MG63 (cell line): ENCODE results near the gene DENND1C. TPM values are rescaled to one million over a fixed set of nuclear protein-coding genes. Genes with fewer than 3 reads are reported as not detected.
"Not testable (repeated sequence)": the region's sequence is repeated elsewhere in the genome, so short reads cannot be mapped to it uniquely, and the experiment has no call there.

Source experiments
- DNase-seq: peaks from one replicate; pipeline ENCODE4 v3.0.0-alpha.2; 2020
- H3K27me3 ChIP-seq: fragments of 250-450 bp; sonication (Bioruptor Pico); 2 replicates; pipeline ENCODE4 v1.5.1; 2020; ENCODE audit warnings: mild to moderate bottlenecking, moderate library complexity
- H3K36me3 ChIP-seq: fragments of 250-450 bp; sonication (Bioruptor Pico); 2 replicates; pipeline ENCODE4 v1.5.1; 2020; ENCODE audit warnings: mild to moderate bottlenecking, moderate library complexity
- H3K4me3 ChIP-seq: fragments of 250-450 bp; sonication (Bioruptor Pico); 2 replicates; pipeline ENCODE4 v1.5.1; 2020; ENCODE audit warnings: mild to moderate bottlenecking, moderate library complexity
- H3K9me3 ChIP-seq: fragments of 250-450 bp; sonication (Bioruptor Pico); 2 replicates; pipeline ENCODE4 v1.5.1; 2020; ENCODE audit warnings: mild to moderate bottlenecking, moderate library complexity
- total RNA-seq: library from RNA; depleted of rRNA; stranded (reverse); fragments of >200 nt; shearing (Covaris generic); gene quantifications from 2 replicates; pipeline ENCODE4 v1.2.3, GENCODE V29; 2014; ENCODE audit warnings: low replicate concordance

DENND1C gene
- total RNA-seq, 1 experiment from 2014 or later: not detected

GRCh38 chr19:6514089-6514488, 32.5 kb upstream of the DENND1C start:
- Histone ChIP-seq H3K4me3 (no peak overlapping the region), H3K27me3 (no peaks in the 10 kb centered on the region), H3K9me3 (no peaks in the 10 kb centered on the region), H3K36me3 (no peaks in the 10 kb centered on the region)
- no peak for DNase-seq

- no peaks in the 10 kb centered on the region for H3K27me3 ChIP-seq
- H3K9me3 ChIP-seq: no peaks in the 10 kb centered on the region
- no peak overlapping the region for H3K4me3 ChIP-seq
- no peak for DNase-seq
- no peaks in the 10 kb centered on the region for H3K36me3 ChIP-seq
These were observed 29.0 kb upstream of the DENND1C start for GRCh38 chr19:6510618-6511017.

GRCh38 chr19:6509118-6509971, 27.8 kb upstream of the DENND1C start:
- no peaks in the 10 kb centered on the region for H3K9me3 ChIP-seq
- no peaks in the 10 kb centered on the region for H3K27me3 ChIP-seq
- DNase-seq: no peak
- H3K4me3 ChIP-seq: no peak overlapping the region
- no peaks in the 10 kb centered on the region for H3K36me3 ChIP-seq

- not testable (repeated sequence) for H3K4me3 ChIP-seq, H3K9me3 ChIP-seq, DNase-seq, H3K27me3 ChIP-seq, H3K36me3 ChIP-seq
These were observed 26.6 kb upstream of the DENND1C start for GRCh38 chr19:6508028-6508771.

GRCh38 chr19:6503407-6504201, 22.0 kb upstream of the DENND1C start:
- Histone ChIP-seq H3K4me3 (no peak overlapping the region), H3K9me3 (no peaks in the 10 kb centered on the region), H3K27me3 (no peaks in the 10 kb centered on the region), H3K36me3 (no peaks in the 10 kb centered on the region)
- DNase-seq: no peak

GRCh38 chr19:6501740-6502648, 20.4 kb upstream of the DENND1C start, which contains the start of gene TUBB4A:
Gene TUBB4A (minus strand): TSS chr19:6502309. CDS start chr19:6502212, 97 bp downstream.
- Histone ChIP-seq H3K36me3 (no peaks in the 10 kb centered on the region), H3K27me3 (no peaks in the 10 kb centered on the region), H3K4me3 (peak within 1 kb of the TSS; percentile 32; the same call in 1 of the 2 replicates), H3K9me3 (no peaks in the 10 kb centered on the region)
- DNase-seq: peak; percentile 5

GRCh38 chr19:6500837-6501739, 19.5 kb upstream of the DENND1C start:
- H3K4me3 ChIP-seq: no peak overlapping the region
- H3K9me3 ChIP-seq: no peaks in the 10 kb centered on the region
- no peaks in the 10 kb centered on the region for H3K27me3 ChIP-seq
- H3K36me3 ChIP-seq: no peaks in the 10 kb centered on the region
- no peak for DNase-seq

- Histone ChIP-seq H3K4me3 (no peak overlapping the region), H3K9me3 (no peaks in the 10 kb centered on the region), H3K27me3 (no peaks in the 10 kb centered on the region), H3K36me3 (no peaks in the 10 kb centered on the region)
- DNase-seq: no peak
These were observed 17.6 kb upstream of the DENND1C start for GRCh38 chr19:6499052-6499790.

GRCh38 chr19:6498294-6499036, 16.9 kb upstream of the DENND1C start:
- no peaks in the 10 kb centered on the region for H3K27me3 ChIP-seq
- DNase-seq: no peak
- no peaks in the 10 kb centered on the region for H3K36me3 ChIP-seq
- no peak overlapping the region for H3K4me3 ChIP-seq
- no peaks in the 10 kb centered on the region for H3K9me3 ChIP-seq

GRCh38 chr19:6495947-6496346, 14.4 kb upstream of the DENND1C start:
- Histone ChIP-seq H3K4me3 (no peak overlapping the region), H3K9me3 (no peaks in the 10 kb centered on the region), H3K27me3 (no peaks in the 10 kb centered on the region), H3K36me3 (no peaks in the 10 kb centered on the region)
- DNase-seq: no peak

GRCh38 chr19:6494438-6495036, 12.9 kb upstream of the DENND1C start:
- no peak overlapping the region for H3K4me3 ChIP-seq
- DNase-seq: no peak
- no peaks in the 10 kb centered on the region for H3K9me3 ChIP-seq

GRCh38 chr19:6491802-6492592, 10.4 kb upstream of the DENND1C start:
- H3K4me3 ChIP-seq: no peak overlapping the region
- no peaks in the 10 kb centered on the region for H3K36me3 ChIP-seq
- DNase-seq: peak; percentile 19
- no peaks in the 10 kb centered on the region for H3K9me3 ChIP-seq
- no peaks in the 10 kb centered on the region for H3K27me3 ChIP-seq

More at GRCh38 chr19:6494438-6495036, 12.9 kb upstream of the DENND1C start:
- H3K36me3 ChIP-seq: no peaks in the 10 kb centered on the region
- no peaks in the 10 kb centered on the region for H3K27me3 ChIP-seq

GRCh38 chr19:6490134-6490533, 8.5 kb upstream of the DENND1C start:
- Histone ChIP-seq H3K9me3 (no peaks in the 10 kb centered on the region), H3K27me3 (no peaks in the 10 kb centered on the region), H3K36me3 (no peaks in the 10 kb centered on the region), H3K4me3 (no peak overlapping the region)
- no peak for DNase-seq
